ENCODE measurements around the gene SLC25A41.
A peak's percentile ranks its signal among the peaks of the same experiment; 100 is the strongest.

The SLC25A41 gene

DNA sequence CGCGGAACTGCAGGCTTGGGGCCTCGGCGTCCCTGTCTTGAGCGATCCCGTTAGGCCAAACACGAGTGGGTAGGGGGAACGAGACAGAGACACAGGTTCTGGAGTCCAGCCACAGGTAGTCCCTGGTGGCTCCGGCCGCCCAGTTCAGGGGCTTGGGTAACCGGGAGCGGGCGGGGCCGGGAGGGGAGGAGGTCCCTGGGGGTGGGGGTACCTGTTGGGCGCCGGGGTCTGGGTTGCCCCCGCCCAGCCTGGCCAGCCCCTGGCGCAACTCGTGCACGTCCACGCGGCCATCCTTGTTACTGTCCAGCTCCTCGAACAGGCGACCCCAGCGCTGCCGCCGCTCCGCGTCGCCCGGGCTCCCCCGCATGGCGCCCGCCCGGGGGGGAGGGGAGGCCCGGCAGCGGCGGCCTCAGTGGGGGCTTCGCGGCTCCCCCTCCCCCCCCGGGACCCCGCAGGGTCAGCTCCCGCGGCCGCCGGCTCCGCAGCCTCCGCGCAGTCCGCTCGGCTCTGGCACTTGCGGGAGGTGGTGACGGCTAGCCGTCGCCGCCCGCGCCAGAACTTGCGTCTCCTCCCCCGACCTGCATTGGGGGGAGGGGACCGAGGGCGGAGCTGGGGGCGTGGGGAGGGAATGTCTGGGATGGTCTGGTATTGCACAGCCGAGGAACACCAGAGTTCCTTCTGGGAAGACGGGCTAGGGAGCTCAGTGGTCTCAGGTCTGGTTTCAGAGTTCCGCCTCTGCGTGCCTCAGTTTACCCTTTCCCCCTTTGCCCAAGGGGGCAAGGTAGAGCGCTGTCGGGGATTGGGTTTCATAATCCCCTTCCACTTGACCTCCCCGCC, 25.9 kb upstream of the SLC25A41 start, which contains the start of gene SLC25A23:
SLC25A23 (minus strand) TSS at position 531 of the 837 bp plus-strand sequence; CDS start at position 367, 164 bp downstream.
- peak within 1 kb of the TSS; percentile 69 for H3K27ac ChIP-seq

DNA sequence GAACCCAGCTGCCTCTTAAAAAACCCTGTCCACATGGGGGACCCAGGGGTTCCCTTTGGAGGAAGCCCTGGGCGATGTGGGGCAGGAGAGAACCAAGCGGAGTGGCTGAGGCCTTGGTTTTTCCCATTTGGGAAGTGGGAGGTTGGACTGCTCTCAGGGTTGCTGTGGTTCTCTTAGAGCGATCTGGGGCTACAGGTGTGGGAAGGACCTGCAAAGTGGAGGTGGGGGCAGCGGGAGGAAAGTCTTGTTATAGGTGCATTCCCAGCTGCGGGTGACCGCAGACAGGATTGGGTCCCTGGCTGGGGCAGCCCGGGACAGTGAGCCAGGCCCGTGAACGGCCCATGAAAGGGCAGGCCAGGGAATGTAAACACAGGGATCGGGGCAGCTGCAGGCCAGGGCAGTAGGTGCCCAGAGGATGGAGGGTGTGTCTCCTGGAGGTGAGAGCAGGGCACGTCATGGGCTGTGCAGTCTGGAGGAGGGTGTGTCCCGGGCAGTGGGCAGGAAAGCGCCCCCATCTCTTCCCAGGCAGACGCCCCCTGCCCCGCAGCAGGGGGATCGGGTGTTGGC, 25.2 kb upstream of the SLC25A41 start:
- peak overlapping the region; percentile 69; the same call in 1 of the 2 replicates for H3K27ac ChIP-seq
- TF ChIP-seq, protein P1, sequence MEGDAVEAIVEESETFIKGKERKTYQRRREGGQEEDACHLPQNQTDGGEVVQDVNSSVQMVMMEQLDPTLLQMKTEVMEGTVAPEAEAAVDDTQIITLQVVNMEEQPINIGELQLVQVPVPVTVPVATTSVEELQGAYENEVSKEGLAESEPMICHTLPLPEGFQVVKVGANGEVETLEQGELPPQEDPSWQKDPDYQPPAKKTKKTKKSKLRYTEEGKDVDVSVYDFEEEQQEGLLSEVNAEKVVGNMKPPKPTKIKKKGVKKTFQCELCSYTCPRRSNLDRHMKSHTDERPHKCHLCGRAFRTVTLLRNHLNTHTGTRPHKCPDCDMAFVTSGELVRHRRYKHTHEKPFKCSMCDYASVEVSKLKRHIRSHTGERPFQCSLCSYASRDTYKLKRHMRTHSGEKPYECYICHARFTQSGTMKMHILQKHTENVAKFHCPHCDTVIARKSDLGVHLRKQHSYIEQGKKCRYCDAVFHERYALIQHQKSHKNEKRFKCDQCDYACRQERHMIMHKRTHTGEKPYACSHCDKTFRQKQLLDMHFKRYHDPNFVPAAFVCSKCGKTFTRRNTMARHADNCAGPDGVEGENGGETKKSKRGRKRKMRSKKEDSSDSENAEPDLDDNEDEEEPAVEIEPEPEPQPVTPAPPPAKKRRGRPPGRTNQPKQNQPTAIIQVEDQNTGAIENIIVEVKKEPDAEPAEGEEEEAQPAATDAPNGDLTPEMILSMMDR (conservative IDR thresholded peaks at IDR 0.05), result no peak

More for the DNA sequence above, 25.9 kb upstream of the SLC25A41 start, which contains the start of gene SLC25A23:
- TF ChIP-seq, protein P1 (conservative IDR thresholded peaks at IDR 0.05), result no peak

DNA sequence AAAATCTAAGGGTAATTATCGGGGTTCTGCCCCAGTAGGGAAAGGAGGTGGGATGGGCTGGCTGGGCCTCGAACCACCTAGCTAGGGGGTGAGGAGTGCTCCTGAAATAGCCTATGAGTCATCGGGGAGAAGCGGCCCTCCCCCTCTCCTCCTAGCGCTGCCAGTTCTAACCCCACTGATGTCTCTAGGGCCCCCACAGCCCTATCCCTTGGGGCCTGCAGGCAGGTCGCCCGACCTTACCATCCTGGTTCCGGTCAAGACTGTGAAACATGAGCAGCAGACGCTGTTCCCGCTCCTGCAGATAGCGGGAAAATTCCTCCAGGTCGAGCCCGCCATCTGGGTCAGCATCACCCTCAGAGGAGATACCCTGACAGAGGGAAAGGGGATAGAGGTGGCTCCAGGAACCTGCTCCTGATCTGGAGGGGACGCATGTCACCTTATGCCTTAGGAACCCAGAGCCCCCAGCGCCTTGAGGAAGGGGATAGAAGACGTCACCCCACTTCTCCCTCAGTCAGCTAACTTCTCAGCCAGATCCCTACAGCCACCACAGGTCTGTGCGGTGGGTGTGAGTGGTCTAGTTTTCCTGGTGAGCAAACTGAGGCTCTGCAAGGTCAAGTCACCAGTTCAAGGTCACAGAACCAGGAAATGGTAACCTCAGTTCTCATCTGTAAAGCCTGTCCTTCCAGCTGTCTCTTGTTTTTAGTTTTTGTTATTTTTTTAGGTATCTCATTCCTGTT, 24.6 kb upstream of the SLC25A41 start:
- TF ChIP-seq, protein P1 (conservative IDR thresholded peaks at IDR 0.05), result no peak
- no peak overlapping the region for H3K27ac ChIP-seq

GRCh38 chr19:6455924-6456323, 22.4 kb upstream of the SLC25A41 start:
- TF ChIP-seq, protein P1 (conservative IDR thresholded peaks at IDR 0.05), result no peak
- H3K27ac ChIP-seq, result no peak overlapping the region

GRCh38 chr19:6453951-6454565, 20.5 kb upstream of the SLC25A41 start:
- no peak overlapping the region for H3K27ac ChIP-seq
- TF ChIP-seq, protein P1 (conservative IDR thresholded peaks at IDR 0.05), result no peak

DNA sequence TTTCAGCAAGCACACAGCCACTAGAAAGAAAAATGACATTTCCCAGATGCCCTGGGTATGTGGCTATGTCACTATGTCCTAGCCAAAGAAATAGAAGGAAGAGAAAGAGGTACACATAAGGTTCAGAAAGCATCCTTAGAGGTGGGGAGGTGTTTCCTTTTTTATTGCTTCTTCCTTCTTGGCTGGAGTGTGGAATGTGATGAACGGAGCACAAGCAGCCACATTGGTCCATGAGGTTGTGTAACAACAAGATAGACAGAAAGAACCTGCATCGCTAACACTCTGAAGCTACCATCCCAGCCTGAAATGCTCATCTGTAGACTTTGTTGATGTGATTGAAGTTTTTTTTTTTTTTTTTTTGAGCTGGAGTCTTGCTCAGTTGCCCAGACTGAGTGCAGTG, 19.3 kb upstream of the SLC25A41 start:
- no peak overlapping the region for H3K27ac ChIP-seq
- TF ChIP-seq, protein P1 (conservative IDR thresholded peaks at IDR 0.05), result no peak
